ENCODE results near the gene MVK. TPM values are rescaled to one million over a fixed set of nuclear protein-coding genes. Genes with fewer than 3 reads are reported as not detected.
"Not testable (repeated sequence)": the region's sequence is repeated elsewhere in the genome, so short reads cannot be mapped to it uniquely, and the experiment has no call there.

MVK gene
- polyA plus RNA-seq, 1 experiment = 4.7 TPM

GRCh38 chr12:109599087-109599486, 25.5 kb downstream of the MVK start:
- POLR2A ChIA-PET = no interaction called here

GRCh38 chr12:109600481-109600880, 26.9 kb downstream of the MVK start:
- POLR2A ChIA-PET = interaction anchor here (0.6 kb wide), 1 partner anchor 173 kb away, joined by 3 read pairs; no protein-coding TSS in a partner anchor
- CTCF ChIA-PET = interaction anchor here (0.5 to 7.6 kb wide), 2 partner anchors 39 to 177 kb away, joined by 6 to 201 read pairs; no protein-coding TSS in a partner anchor

More at GRCh38 chr12:109599087-109599486, 25.5 kb downstream of the MVK start:
- Histone ChIP-seq H3K27ac (ENCODE audit: low read depth, low read length) (no peak overlapping the region), H3K4me3 (ENCODE audit: low read depth, low read length) (no peak overlapping the region), H3K27me3 (ENCODE audit: control insufficient read depth, insufficient read depth, low read length) (peaks cover 9% of the 10 kb centered on the region), H3K9me3 (ENCODE audit: control insufficient read depth, insufficient read depth, low read length) (no peaks in the 10 kb centered on the region)
- CTCF ChIA-PET = interaction anchor here (2.4 to 7.6 kb wide), 2 partner anchors 80 to 178 kb away, joined by 13 to 201 read pairs; no protein-coding TSS in a partner anchor
- DNase-seq (ENCODE audit: low read depth, low spot score) = no peak
- TF ChIP-seq, protein P1, sequence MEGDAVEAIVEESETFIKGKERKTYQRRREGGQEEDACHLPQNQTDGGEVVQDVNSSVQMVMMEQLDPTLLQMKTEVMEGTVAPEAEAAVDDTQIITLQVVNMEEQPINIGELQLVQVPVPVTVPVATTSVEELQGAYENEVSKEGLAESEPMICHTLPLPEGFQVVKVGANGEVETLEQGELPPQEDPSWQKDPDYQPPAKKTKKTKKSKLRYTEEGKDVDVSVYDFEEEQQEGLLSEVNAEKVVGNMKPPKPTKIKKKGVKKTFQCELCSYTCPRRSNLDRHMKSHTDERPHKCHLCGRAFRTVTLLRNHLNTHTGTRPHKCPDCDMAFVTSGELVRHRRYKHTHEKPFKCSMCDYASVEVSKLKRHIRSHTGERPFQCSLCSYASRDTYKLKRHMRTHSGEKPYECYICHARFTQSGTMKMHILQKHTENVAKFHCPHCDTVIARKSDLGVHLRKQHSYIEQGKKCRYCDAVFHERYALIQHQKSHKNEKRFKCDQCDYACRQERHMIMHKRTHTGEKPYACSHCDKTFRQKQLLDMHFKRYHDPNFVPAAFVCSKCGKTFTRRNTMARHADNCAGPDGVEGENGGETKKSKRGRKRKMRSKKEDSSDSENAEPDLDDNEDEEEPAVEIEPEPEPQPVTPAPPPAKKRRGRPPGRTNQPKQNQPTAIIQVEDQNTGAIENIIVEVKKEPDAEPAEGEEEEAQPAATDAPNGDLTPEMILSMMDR (IDR thresholded peaks at IDR 0.05; ENCODE audit: low read depth, low read length) = no peak

GRCh38 chr12:109600995-109601394, 27.4 kb downstream of the MVK start:
- no peaks in the 10 kb centered on the region; the same call in 1 of the 2 replicates for H3K9me3 ChIP-seq (ENCODE audit: control insufficient read depth, insufficient read depth, low read length)
- TF ChIP-seq, protein P1 (IDR thresholded peaks at IDR 0.05; ENCODE audit: low read depth, low read length) = no peak
- ChIA-PET CTCF (interaction anchor here (7.6 kb wide), 1 partner anchor 176 kb away, joined by 201 read pairs; no protein-coding TSS in a partner anchor), POLR2A (interaction anchor here (0.6 kb wide), 1 partner anchor 173 kb away, joined by 3 read pairs; no protein-coding TSS in a partner anchor)
- H3K27me3 ChIP-seq (ENCODE audit: control insufficient read depth, insufficient read depth, low read length) = peaks cover 13% of the 10 kb centered on the region
- DNase-seq (ENCODE audit: low read depth, low spot score) = no peak
- no peak overlapping the region for H3K27ac ChIP-seq (ENCODE audit: low read depth, low read length)
- no peak overlapping the region for H3K4me3 ChIP-seq (ENCODE audit: low read depth, low read length)

More at GRCh38 chr12:109600481-109600880, 26.9 kb downstream of the MVK start:
- TF ChIP-seq, protein P1 (IDR thresholded peaks at IDR 0.05; ENCODE audit: low read depth, low read length) = no peak
- H3K9me3 ChIP-seq (ENCODE audit: control insufficient read depth, insufficient read depth, low read length) = no peaks in the 10 kb centered on the region
- peaks cover 13% of the 10 kb centered on the region for H3K27me3 ChIP-seq (ENCODE audit: control insufficient read depth, insufficient read depth, low read length)
- H3K27ac ChIP-seq (ENCODE audit: low read depth, low read length) = no peak overlapping the region
- DNase-seq (ENCODE audit: low read depth, low spot score) = no peak
- no peak overlapping the region for H3K4me3 ChIP-seq (ENCODE audit: low read depth, low read length)

DNA sequence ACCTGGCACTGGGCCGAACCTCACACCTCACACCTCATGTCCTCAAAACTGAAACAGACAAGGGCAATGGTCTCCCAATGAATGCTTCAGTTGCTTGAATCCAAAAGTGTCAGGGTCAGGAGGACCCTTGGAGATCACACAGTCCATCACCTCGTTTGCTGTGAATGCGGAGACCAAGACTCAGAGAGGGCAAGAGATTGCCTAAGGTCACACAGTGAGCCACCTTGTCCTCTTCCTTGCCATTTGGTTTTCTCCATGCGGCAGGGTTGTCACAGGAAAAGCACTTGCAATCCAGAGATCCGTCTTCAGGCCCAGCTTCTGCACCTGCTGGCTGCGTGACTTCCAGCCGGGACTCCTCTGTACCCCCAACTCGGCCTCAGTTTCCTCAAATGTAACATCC, 28.0 kb downstream of the MVK start:
- CTCF ChIA-PET = interaction anchor here (7.6 kb wide), 1 partner anchor 176 kb away, joined by 201 read pairs; no protein-coding TSS in a partner anchor

GRCh38 chr12:109602132-109602531, 28.5 kb downstream of the MVK start:
- CTCF ChIA-PET; DNase-seq (ENCODE audit: low read depth, low spot score); H3K4me3 ChIP-seq (ENCODE audit: low read depth, low read length); H3K27ac ChIP-seq (ENCODE audit: low read depth, low read length); H3K9me3 ChIP-seq (ENCODE audit: control insufficient read depth, insufficient read depth, low read length); POLR2A ChIA-PET: not testable (repeated sequence)
- peaks cover 20% of the 10 kb centered on the region for H3K27me3 ChIP-seq (ENCODE audit: control insufficient read depth, insufficient read depth, low read length)

More for the DNA sequence above, 28.0 kb downstream of the MVK start:
- Histone ChIP-seq H3K27me3 (ENCODE audit: control insufficient read depth, insufficient read depth, low read length) (peaks cover 15% of the 10 kb centered on the region), H3K27ac (ENCODE audit: low read depth, low read length) (no peak overlapping the region), H3K4me3 (ENCODE audit: low read depth, low read length) (no peak overlapping the region), H3K9me3 (ENCODE audit: control insufficient read depth, insufficient read depth, low read length) (no peaks in the 10 kb centered on the region; the same call in 1 of the 2 replicates)
- no peak for DNase-seq (ENCODE audit: low read depth, low spot score)
- POLR2A ChIA-PET = no interaction called here
- TF ChIP-seq, protein P1 (IDR thresholded peaks at IDR 0.05; ENCODE audit: low read depth, low read length) = no peak
